ENCODE measurements around the gene CHRDL1.

CHRDL1 gene

GRCh38 chrX:110691446-110691845 lies 104.2 kb downstream of the CHRDL1 start:
- H4K91ac ChIP-seq (ENCODE audit: low read depth, low read length, poor library complexity) = no peak overlapping the region
- no peak overlapping the region for H2BK12ac ChIP-seq (ENCODE audit: low read length)
- no peaks in the 10 kb centered on the region for H3K9me3 ChIP-seq (replicated peaks in 1 of 2; ENCODE audit: control insufficient read depth in 2 of 2, insufficient read depth in 1 of 2, low read depth in 1 of 2, low read length in 2 of 2)
- no peak overlapping the region for H3K18ac ChIP-seq (ENCODE audit: low read length)
- H3K4me3 ChIP-seq (ENCODE audit: low read length in 2 of 2) = no peak overlapping the region
- peaks cover 0 to 7% (median 0%) of the 10 kb centered on the region in 3 experiments for H3K27me3 ChIP-seq (ENCODE audit: control insufficient read depth in 3 of 3, insufficient read depth in 3 of 3, low read depth in 1 of 3, low read length in 3 of 3)
- H2AK5ac ChIP-seq (ENCODE audit: low read depth, low read length) = no peak overlapping the region
- no peak overlapping the region for H2BK5ac ChIP-seq (ENCODE audit: low read length)
- H3K79me1 ChIP-seq (ENCODE audit: low read depth, low read length) = no peaks in the 10 kb centered on the region
- H3K27ac ChIP-seq (replicated peaks; ENCODE audit: low read length) = no peak overlapping the region
- no peak overlapping the region for H2BK120ac ChIP-seq (ENCODE audit: low read depth, low read length)
- DNase-seq (ENCODE audit: low spot score) = no peak
- H2BK15ac ChIP-seq (ENCODE audit: low read length) = no peak overlapping the region
- H3K4me1 ChIP-seq (ENCODE audit: control insufficient read depth in 2 of 2, insufficient read depth in 1 of 2, low read depth in 1 of 2, low read length in 2 of 2) = no peaks in the 10 kb centered on the region
- H3K9ac ChIP-seq (ENCODE audit: low read depth, low read length, poor library complexity) = no peak overlapping the region
- H3K4ac ChIP-seq (ENCODE audit: low read length) = no peak overlapping the region
- H4K8ac ChIP-seq (ENCODE audit: low read depth, low read length) = no peak overlapping the region
- H2AFZ ChIP-seq (ENCODE audit: low read length) = no peak overlapping the region
- H3K14ac ChIP-seq (ENCODE audit: low read length) = no peak overlapping the region
- WGBS, 2 donors (ENCODE audit: extremely low coverage in 2 of 2, insufficient read length in 2 of 2, insufficient replicate concordance in 1 of 2) = no CpG with 5 or more reads among the region's 1 CpG
- H3K4me2 ChIP-seq (ENCODE audit: insufficient read depth, low read length, poor library complexity, severe bottlenecking) = no peak overlapping the region
- H3K36me3 ChIP-seq (replicated peaks in 1 of 2; ENCODE audit: control insufficient read depth in 2 of 2, insufficient read depth in 2 of 2, low read length in 2 of 2) = no peaks in the 10 kb centered on the region
- no peak overlapping the region for H3K23ac ChIP-seq (ENCODE audit: low read depth, low read length, poor library complexity)

GRCh38 chrX:110684653-110685052 lies 111.0 kb downstream of the CHRDL1 start:
- no peak overlapping the region for H3K4me3 ChIP-seq (ENCODE audit: low read length in 2 of 2)
- no peak overlapping the region for H3K18ac ChIP-seq (ENCODE audit: low read length)
- H4K91ac ChIP-seq (ENCODE audit: low read depth, low read length, poor library complexity) = no peak overlapping the region
- no peak overlapping the region for H2AK5ac ChIP-seq (ENCODE audit: low read depth, low read length)
- no peak overlapping the region for H3K4me2 ChIP-seq (ENCODE audit: insufficient read depth, low read length, poor library complexity, severe bottlenecking)
- no peak overlapping the region for H2BK15ac ChIP-seq (ENCODE audit: low read length)
- H3K27me3 ChIP-seq (ENCODE audit: control insufficient read depth in 3 of 3, insufficient read depth in 3 of 3, low read depth in 1 of 3, low read length in 3 of 3) = peaks cover 0 to 3% (median 0%) of the 10 kb centered on the region in 3 experiments
- no peaks in the 10 kb centered on the region for H3K9me3 ChIP-seq (replicated peaks in 1 of 2; ENCODE audit: control insufficient read depth in 2 of 2, insufficient read depth in 1 of 2, low read depth in 1 of 2, low read length in 2 of 2)
- no peak overlapping the region for H3K23ac ChIP-seq (ENCODE audit: low read depth, low read length, poor library complexity)
- H2AFZ ChIP-seq (ENCODE audit: low read length) = no peak overlapping the region
- WGBS, 2 donors (ENCODE audit: extremely low coverage in 2 of 2, insufficient read length in 2 of 2, insufficient replicate concordance in 1 of 2) = no CpG with 5 or more reads among the region's 3 CpGs
- no peak overlapping the region for H4K8ac ChIP-seq (ENCODE audit: low read depth, low read length)
- H3K27ac ChIP-seq (replicated peaks; ENCODE audit: low read length) = no peak overlapping the region
- peaks cover 2 to 3% of the 10 kb centered on the region in 2 donors for H3K4me1 ChIP-seq (ENCODE audit: control insufficient read depth in 2 of 2, insufficient read depth in 1 of 2, low read depth in 1 of 2, low read length in 2 of 2)
- no peak overlapping the region for H2BK120ac ChIP-seq (ENCODE audit: low read depth, low read length)
- H2BK12ac ChIP-seq (ENCODE audit: low read length) = no peak overlapping the region
- DNase-seq (ENCODE audit: low spot score) = no peak
- no peaks in the 10 kb centered on the region for H3K36me3 ChIP-seq (replicated peaks in 1 of 2; ENCODE audit: control insufficient read depth in 2 of 2, insufficient read depth in 2 of 2, low read length in 2 of 2)
- no peak overlapping the region for H3K4ac ChIP-seq (ENCODE audit: low read length)
- no peaks in the 10 kb centered on the region for H3K79me1 ChIP-seq (ENCODE audit: low read depth, low read length)
- H3K14ac ChIP-seq (ENCODE audit: low read length) = no peak overlapping the region
- H2BK5ac ChIP-seq (ENCODE audit: low read length) = no peak overlapping the region
- no peak overlapping the region for H3K9ac ChIP-seq (ENCODE audit: low read depth, low read length, poor library complexity)

- Histone ChIP-seq H2AK5ac (ENCODE audit: low read depth, low read length) (no peak overlapping the region), H3K4me3 (ENCODE audit: low read length in 2 of 2) (no peak overlapping the region), H2BK120ac (ENCODE audit: low read depth, low read length) (no peak overlapping the region), H4K8ac (ENCODE audit: low read depth, low read length) (no peak overlapping the region), H3K27ac (replicated peaks; ENCODE audit: low read length) (no peak overlapping the region), H3K27me3 (ENCODE audit: control insufficient read depth in 3 of 3, insufficient read depth in 3 of 3, low read depth in 1 of 3, low read length in 3 of 3) (peaks cover 0 to 3% (median 0%) of the 10 kb centered on the region in 3 experiments), H3K4ac (ENCODE audit: low read length) (no peak overlapping the region), H2BK15ac (ENCODE audit: low read length) (no peak overlapping the region), H3K79me1 (ENCODE audit: low read depth, low read length) (no peaks in the 10 kb centered on the region), H2AFZ (ENCODE audit: low read length) (no peak overlapping the region), H2BK12ac (ENCODE audit: low read length) (no peak overlapping the region), H3K9ac (ENCODE audit: low read depth, low read length, poor library complexity) (no peak overlapping the region), H3K4me1 (ENCODE audit: control insufficient read depth in 2 of 2, insufficient read depth in 1 of 2, low read depth in 1 of 2, low read length in 2 of 2) (peaks cover 2 to 3% of the 10 kb centered on the region in 2 donors), H3K9me3 (replicated peaks in 1 of 2; ENCODE audit: control insufficient read depth in 2 of 2, insufficient read depth in 1 of 2, low read depth in 1 of 2, low read length in 2 of 2) (no peaks in the 10 kb centered on the region), H2BK5ac (ENCODE audit: low read length) (no peak overlapping the region), H3K23ac (ENCODE audit: low read depth, low read length, poor library complexity) (no peak overlapping the region), H4K91ac (ENCODE audit: low read depth, low read length, poor library complexity) (no peak overlapping the region), H3K36me3 (replicated peaks in 1 of 2; ENCODE audit: control insufficient read depth in 2 of 2, insufficient read depth in 2 of 2, low read length in 2 of 2) (no peaks in the 10 kb centered on the region), H3K14ac (ENCODE audit: low read length) (no peak overlapping the region), H3K4me2 (ENCODE audit: insufficient read depth, low read length, poor library complexity, severe bottlenecking) (no peak overlapping the region), H3K18ac (ENCODE audit: low read length) (no peak overlapping the region)
- no peak for DNase-seq (ENCODE audit: low spot score)
- no CpG with 5 or more reads among the region's 2 CpGs for WGBS, 2 donors (ENCODE audit: extremely low coverage in 2 of 2, insufficient read length in 2 of 2, insufficient replicate concordance in 1 of 2)
Measured at GRCh38 chrX:110683925-110684324, 111.7 kb downstream of the CHRDL1 start.

GRCh38 chrX:110678591-110678990 lies 117.0 kb downstream of the CHRDL1 start:
- Histone ChIP-seq H3K4me2 (ENCODE audit: insufficient read depth, low read length, poor library complexity, severe bottlenecking) (no peak overlapping the region), H3K18ac (ENCODE audit: low read length) (no peak overlapping the region), H3K4ac (ENCODE audit: low read length) (no peak overlapping the region), H2BK15ac (ENCODE audit: low read length) (no peak overlapping the region), H3K27me3 (ENCODE audit: control insufficient read depth in 3 of 3, insufficient read depth in 3 of 3, low read depth in 1 of 3, low read length in 3 of 3) (peaks cover 0 to 2% (median 0%) of the 10 kb centered on the region in 3 experiments), H3K9ac (ENCODE audit: low read depth, low read length, poor library complexity) (no peak overlapping the region), H4K8ac (ENCODE audit: low read depth, low read length) (no peak overlapping the region), H2BK5ac (ENCODE audit: low read length) (no peak overlapping the region), H3K4me1 (ENCODE audit: control insufficient read depth in 2 of 2, insufficient read depth in 1 of 2, low read depth in 1 of 2, low read length in 2 of 2) (peaks cover 2 to 6% of the 10 kb centered on the region in 2 donors), H2BK12ac (ENCODE audit: low read length) (no peak overlapping the region), H3K14ac (ENCODE audit: low read length) (no peak overlapping the region), H2AK5ac (ENCODE audit: low read depth, low read length) (no peak overlapping the region), H3K36me3 (replicated peaks in 1 of 2; ENCODE audit: control insufficient read depth in 2 of 2, insufficient read depth in 2 of 2, low read length in 2 of 2) (no peaks in the 10 kb centered on the region), H3K27ac (replicated peaks; ENCODE audit: low read length) (no peak overlapping the region), H4K91ac (ENCODE audit: low read depth, low read length, poor library complexity) (no peak overlapping the region), H2BK120ac (ENCODE audit: low read depth, low read length) (no peak overlapping the region), H2AFZ (ENCODE audit: low read length) (no peak overlapping the region), H3K4me3 (ENCODE audit: low read length in 2 of 2) (no peak overlapping the region), H3K9me3 (replicated peaks in 1 of 2; ENCODE audit: control insufficient read depth in 2 of 2, insufficient read depth in 1 of 2, low read depth in 1 of 2, low read length in 2 of 2) (no peaks in the 10 kb centered on the region), H3K79me1 (ENCODE audit: low read depth, low read length) (no peaks in the 10 kb centered on the region), H3K23ac (ENCODE audit: low read depth, low read length, poor library complexity) (no peak overlapping the region)
- peak; percentile 6 for DNase-seq (ENCODE audit: low spot score)
- WGBS, 2 donors (ENCODE audit: extremely low coverage in 2 of 2, insufficient read length in 2 of 2, insufficient replicate concordance in 1 of 2) = no CpG with 5 or more reads among the region's 1 CpG
